GM12878 (cell line): ENCODE results near the gene TAS2R14. TPM values are rescaled to one million over a fixed set of nuclear protein-coding genes. Genes with fewer than 3 reads are reported as not detected.

ENCODE experiments used
- ATAC-seq: fragments of 200-7000 bp; cut with Tn5 transposase; 3 replicates; pipeline ENCODE4 v1.9.1; 2020; ENCODE audit warnings: mild to moderate bottlenecking, moderate library complexity
- BruUV-seq: library from RNA; stranded (reverse); fragments of 400-500 nt; replicated peaks from 2 replicates; lab custom pipeline; 2021; lab: Mats Ljungman, UMichigan
- CTCF ChIA-PET: fragments of 300-600 bp; sonication (Branson Sonifier 250); formaldehyde crosslinking; extraction: SDS; loops from one replicate; lab custom pipeline; 2021; ENCODE audit warnings: inconsistent platforms; lab: Yijun Ruan, JAX
- POLR2A ChIA-PET: fragments of 350-600 bp; formaldehyde crosslinking; extraction: SDS; loops from one replicate; lab custom pipeline; 2021; ENCODE audit warnings: inconsistent platforms; lab: Charles Lee
- RAD21 ChIA-PET: fragments of 300-600 bp; sonication (Branson Sonifier 250); formaldehyde crosslinking; loops from one replicate; lab custom pipeline; 2023; ENCODE audit warnings: antibody characterized with exemption; ENCODE audit not compliant: unreplicated experiment; lab: Charles Lee
- SMC1A ChIA-PET: fragments of 300-600 bp; sonication (Branson Sonifier 250); formaldehyde crosslinking; loops from one replicate; lab custom pipeline; 2023; ENCODE audit not compliant: unreplicated experiment, uncharacterized antibody; lab: Charles Lee
- DNase-seq: peaks from one replicate; pipeline ENCODE4 v3.0.0-alpha.2; 2011; ENCODE audit warnings: low read depth, low spot score
- FAIRE-seq: peaks from 3 replicates; lab custom pipeline; 2011; peaks lifted over from hg19 to GRCh38; lab: Jason Lieb, UNC
- H2AFZ ChIP-seq: 2 replicates; pipeline ENCODE4 v1.6.0; 2011; ENCODE audit warnings: low read depth, low read length, control low read depth; ENCODE audit not compliant: control insufficient read depth
- H3K27ac ChIP-seq: 2 replicates; pipeline ENCODE4 v1.5.1; 2011; ENCODE audit warnings: control low read depth; ENCODE audit not compliant: control insufficient read depth, insufficient read depth
- H3K27me3 ChIP-seq, 2 experiments: replicated peaks in 1 of 2; 2 replicates each; pipeline versions ENCODE4 v1.6.0 to v1.6.1; 2011; ENCODE audit warnings: low read length in 1 of 2; ENCODE audit not compliant: control insufficient read depth in 2 of 2, insufficient read depth in 2 of 2
- H3K36me3 ChIP-seq, 2 experiments: 2 replicates each; pipeline ENCODE4 v1.5.1; 2011; ENCODE audit warnings: low read length in 1 of 2; ENCODE audit not compliant: control insufficient read depth in 2 of 2, insufficient read depth in 2 of 2
- H3K4me1 ChIP-seq: 2 replicates; pipeline ENCODE4 v1.6.1; 2011; ENCODE audit warnings: mild to moderate bottlenecking, low read length, moderate library complexity, mixed read lengths; ENCODE audit not compliant: control insufficient read depth, insufficient read depth
- H3K4me2 ChIP-seq: 2 replicates; pipeline ENCODE4 v1.6.0; 2011; ENCODE audit warnings: control low read depth; ENCODE audit not compliant: control insufficient read depth, insufficient read depth
- H3K4me3 ChIP-seq: fragments of 200-600 bp; sonication (generic); 2 replicates; pipeline ENCODE4 v1.5.1; 2016
- H3K79me2 ChIP-seq: 2 replicates; pipeline ENCODE4 v1.6.0; 2011; ENCODE audit warnings: low read length; ENCODE audit not compliant: control insufficient read depth, insufficient read depth
- H3K9ac ChIP-seq: 2 replicates; pipeline ENCODE4 v1.8.0; 2011; ENCODE audit warnings: low read length, control low read depth, mixed read lengths; ENCODE audit not compliant: control insufficient read depth, insufficient read depth
- H3K9me3 ChIP-seq: replicated peaks from 3 replicates; pipeline ENCODE4 v1.5.1; 2011; ENCODE audit warnings: mild to moderate bottlenecking, low read length; ENCODE audit not compliant: control insufficient read depth, insufficient read depth
- H4K20me1 ChIP-seq: 2 replicates; pipeline ENCODE4 v1.6.0; 2011; ENCODE audit not compliant: control insufficient read depth, insufficient read depth
- ATF7 ChIP-seq: fragments of 450-650 bp; IDR thresholded peaks from 2 replicates; pipeline ENCODE4 v1.6.1; 2016; ENCODE audit warnings: low read depth, mild to moderate bottlenecking
- BCLAF1 ChIP-seq: fragments of 450-650 bp; IDR thresholded peaks from 2 replicates; pipeline ENCODE4 v1.6.1; 2017; ENCODE audit warnings: antibody characterized with exemption, mild to moderate bottlenecking, moderate library complexity
- HDAC2 ChIP-seq: fragments of 200-600 bp; sonication (generic); IDR thresholded peaks from 2 replicates; pipeline ENCODE4 v1.6.1; 2017
- MTA2 ChIP-seq: fragments of 450-650 bp; IDR thresholded peaks from 2 replicates; pipeline ENCODE4 v1.6.1; 2016; ENCODE audit warnings: low read depth, mild to moderate bottlenecking, moderate library complexity
- MYB ChIP-seq: fragments of 150-350 bp; IDR thresholded peaks from 2 replicates; pipeline ENCODE4 v1.6.1; 2014; ENCODE audit warnings: mild to moderate bottlenecking, low read depth, low read length, borderline replicate concordance
- NBN ChIP-seq: fragments of 450-650 bp; IDR thresholded peaks from 2 replicates; pipeline ENCODE4 v1.6.1; 2016
- NR2C1 ChIP-seq: fragments of 450-650 bp; IDR thresholded peaks from 2 replicates; pipeline ENCODE4 v1.6.1; 2017; ENCODE audit warnings: antibody characterized with exemption, mild to moderate bottlenecking, moderate library complexity
- NR2F1 ChIP-seq: fragments of 450-650 bp; conservative IDR thresholded peaks from 2 replicates; pipeline ENCODE4 v1.6.1; 2017; ENCODE audit warnings: mild to moderate bottlenecking
- PAX5 ChIP-seq: IDR thresholded peaks from 2 replicates; pipeline ENCODE4 v1.6.1; 2011; ENCODE audit warnings: low read depth, low read length, borderline replicate concordance
- POU2F2 ChIP-seq: IDR thresholded peaks from 3 replicates; pipeline ENCODE4 v1.6.1; 2011; ENCODE audit warnings: low read depth, mild to moderate bottlenecking, low read length, borderline replicate concordance
- RAD51 ChIP-seq: fragments of 450-650 bp; IDR thresholded peaks from 2 replicates; pipeline ENCODE4 v1.6.1; 2016; ENCODE audit warnings: moderate library complexity, mild to moderate bottlenecking, inconsistent platforms
- RB1 ChIP-seq: fragments of 450-650 bp; formaldehyde crosslinking; IDR thresholded peaks from 2 replicates; pipeline ENCODE4 v1.6.1; 2017; ENCODE audit warnings: mild to moderate bottlenecking, borderline replicate concordance
- RELB ChIP-seq: fragments of 450-650 bp; IDR thresholded peaks from 2 replicates; pipeline ENCODE4 v1.6.1; 2017; ENCODE audit warnings: low read depth, mild to moderate bottlenecking, moderate library complexity
- REST ChIP-seq: IDR thresholded peaks from 2 replicates; pipeline ENCODE4 v1.6.1; 2012; ENCODE audit warnings: mild to moderate bottlenecking, low read depth, low read length
- STAT3 ChIP-seq: IDR thresholded peaks from 2 replicates; pipeline ENCODE4 v1.6.1; 2011; ENCODE audit warnings: low read depth, low read length, improper control_type of control experiment
- USF2 ChIP-seq: IDR thresholded peaks from 2 replicates; pipeline ENCODE4 v1.6.1; 2011; ENCODE audit warnings: low read depth, low read length, improper control_type of control experiment, borderline replicate concordance
- ZBED1 ChIP-seq: IDR thresholded peaks from 2 replicates; pipeline ENCODE4 v1.6.1; 2016; ENCODE audit warnings: borderline replicate concordance
- ZNF207 ChIP-seq: fragments of 450-650 bp; IDR thresholded peaks from 2 replicates; pipeline ENCODE4 v1.6.1; 2014; ENCODE audit warnings: antibody characterized with exemption, mild to moderate bottlenecking, borderline replicate concordance
- WGBS: methylation state at CpG from one replicate; pipeline ENCODE4 v1.1.6; 2016; ENCODE audit warnings: low lambda C conversion rate; ENCODE audit not compliant: insufficient replicate concordance, insufficient coverage; ENCODE audit errors: missing lambda C conversion rate; 5-methylcytosine and 5-hydroxymethylcytosine counted together
- in situ Hi-C: fragments of 300-500 bp; cut with MboI; formaldehyde crosslinking; loops from 9 replicates; pipeline ENCODE4 v1.14.3; 2018; ENCODE audit warnings: mixed read lengths
- intact Hi-C: fragments of 100-400 bp; cut with micrococcal nuclease; formaldehyde crosslinking; loops from one replicate; pipeline ENCODE4 v1.14.2; 2022; ENCODE audit not compliant: unreplicated experiment
- polyA plus RNA-seq, 11 experiments: library from polyadenylated mRNA; depleted of rRNA in 4 of 11; unstranded in 6 of 11; stranded (reverse) in 5 of 11; fragments of >200 nt; fragmentation: Nextera tagmentation in 4 of 11; fragmentation: Illumina TruSeq in 1 of 11; extraction: Ambion mirVana in 4 of 11; extraction: Trizol in 1 of 11; gene quantifications; 1 replicate in 1 of 11; 2 replicates in 10 of 11; pipeline versions ENCODE4 v1.2.1 to v1.2.3, GENCODE V29; 2011 to 2016; ENCODE audit warnings: inconsistent platforms in 2 of 11, missing spikeins in 2 of 11, low read depth in 1 of 11
- total RNA-seq, 4 experiments: library from RNA; depleted of rRNA in 3 of 4; stranded (reverse); fragments of >200 nt in 3 of 4; fragmentation: Illumina TruSeq in 1 of 4; extraction: Trizol in 1 of 4; gene quantifications; 2 replicates each; pipeline versions ENCODE4 v1.2.1 to v1.2.3, GENCODE V29; 2013 to 2021

Gene TAS2R14
- total and polyA plus RNA-seq, 10 of the 15 experiments (the other 5 are each of a cell fraction or from before 2014, with no cell fraction given), result 1.2 to 4.4 (median 2.2) TPM

- BruUV-seq, result no TSS peak
- no peak overlapping the region for H3K27ac ChIP-seq
- H3K27me3 ChIP-seq, result no peaks in the 10 kb centered on the region
- H3K4me3 ChIP-seq, result no peak overlapping the region
- no peak for ATAC-seq
- 83% methylated on average over 2 of the region's 2 CpGs for WGBS
- FAIRE-seq, result no peak
- H3K9ac ChIP-seq, result no peak overlapping the region
- DNase-seq, result no peak
- POLR2A ChIA-PET, result no interaction called here
- SMC1A ChIA-PET, result no interaction called here
- no peaks in the 10 kb centered on the region for H3K79me2 ChIP-seq
- RAD21 ChIA-PET, result no interaction called here
- H4K20me1 ChIP-seq, result no peaks in the 10 kb centered on the region
- TF ChIP-seq BCLAF1 (no peak), STAT3 (no peak), RB1 (no peak), HDAC2 (no peak), MTA2 (no peak), NR2F1 (no peak), USF2 (no peak), RAD51 (no peak), PAX5 (no peak), POU2F2 (no peak), ZBED1 (no peak), ATF7 (no peak), ZNF207 (no peak), REST (no peak), MYB (no peak), NR2C1 (no peak), RELB (no peak), NBN (no peak)
- no peak overlapping the region for H3K4me2 ChIP-seq
- no peaks in the 10 kb centered on the region for H3K4me1 ChIP-seq
- H3K36me3 ChIP-seq, result no peaks in the 10 kb centered on the region
- CTCF ChIA-PET, result interaction anchor here (0.9 kb wide), 1 partner anchor 10 kb away, joined by 3 read pairs; no protein-coding TSS in a partner anchor
- in situ Hi-C loops, result no loop called here
- H2AFZ ChIP-seq, result no peak overlapping the region
- intact Hi-C loops, result loop anchor here (10.0 kb wide), 1 partner anchor 227 kb away; no protein-coding TSS in a partner anchor
- H3K9me3 ChIP-seq, result no peaks in the 10 kb centered on the region
Observed at GRCh38 chr12:10967409-10967808, 28.3 kb upstream of the TAS2R14 start.
